ENCODE data around the gene ZC2HC1C.

ZC2HC1C gene

GRCh38 chr14:75069121-75069810 is at the start of gene ZC2HC1C:
Gene ZC2HC1C (plus strand): TSS chr14:75069641. CDS start chr14:75070574, 933 bp downstream.
- peak; percentile 89 for DNase-seq (ENCODE audit: low spot score)

- peak; percentile 49 for DNase-seq (ENCODE audit: low spot score)
Observed at GRCh38 chr14:75022655-75023054, 46.8 kb upstream of the ZC2HC1C start.

- no peak for DNase-seq (ENCODE audit: low spot score)
Observed at GRCh38 chr14:75023108-75023507, 46.3 kb upstream of the ZC2HC1C start.

- DNase-seq (ENCODE audit: low spot score) = no peak
Observed at GRCh38 chr14:75025082-75025481, 44.4 kb upstream of the ZC2HC1C start.

GRCh38 chr14:75025876-75026275 is 43.6 kb upstream of the ZC2HC1C start:
- no peak for DNase-seq (ENCODE audit: low spot score)

GRCh38 chr14:75030147-75030546 is 39.3 kb upstream of the ZC2HC1C start:
- DNase-seq (ENCODE audit: low spot score) = no peak

GRCh38 chr14:75032939-75033338 is 36.5 kb upstream of the ZC2HC1C start:
- DNase-seq (ENCODE audit: low spot score) = no peak

- no peak for DNase-seq (ENCODE audit: low spot score)
Observed at GRCh38 chr14:75040507-75040906, 28.9 kb upstream of the ZC2HC1C start.

- no peak for DNase-seq (ENCODE audit: low spot score)
Observed at GRCh38 chr14:75040959-75041358, 28.5 kb upstream of the ZC2HC1C start.

- DNase-seq (ENCODE audit: low spot score) = peak; percentile 85
Observed at GRCh38 chr14:75041613-75042012, 27.8 kb upstream of the ZC2HC1C start.

GRCh38 chr14:75042035-75042434 is 27.4 kb upstream of the ZC2HC1C start:
- peak; percentile 28 for DNase-seq (ENCODE audit: low spot score)

- no peak for DNase-seq (ENCODE audit: low spot score)
Observed at GRCh38 chr14:75044322-75044721, 25.1 kb upstream of the ZC2HC1C start.

GRCh38 chr14:75044752-75045151 is 24.7 kb upstream of the ZC2HC1C start:
- DNase-seq (ENCODE audit: low spot score) = no peak

GRCh38 chr14:75046275-75046674 is 23.2 kb upstream of the ZC2HC1C start:
- no peak for DNase-seq (ENCODE audit: low spot score)

- no peak for DNase-seq (ENCODE audit: low spot score)
Observed at GRCh38 chr14:75046899-75047298, 22.5 kb upstream of the ZC2HC1C start.

- no peak for DNase-seq (ENCODE audit: low spot score)
Observed at GRCh38 chr14:75047506-75047905, 21.9 kb upstream of the ZC2HC1C start.

GRCh38 chr14:75048101-75048500 is 21.3 kb upstream of the ZC2HC1C start:
- DNase-seq (ENCODE audit: low spot score) = no peak

- DNase-seq (ENCODE audit: low spot score) = no peak
Observed at GRCh38 chr14:75049136-75049535, 20.3 kb upstream of the ZC2HC1C start.

GRCh38 chr14:75049731-75050201 is 19.7 kb upstream of the ZC2HC1C start:
- DNase-seq (ENCODE audit: low spot score) = no peak

- peak; percentile 88 for DNase-seq (ENCODE audit: low spot score)
Observed at GRCh38 chr14:75050852-75051555, 18.4 kb upstream of the ZC2HC1C start, which contains the start of gene MLH3. Gene MLH3 (minus strand): TSS chr14:75051467. CDS start chr14:75049655, 1,812 bp downstream.

GRCh38 chr14:75051556-75051899 is 17.9 kb upstream of the ZC2HC1C start:
- DNase-seq (ENCODE audit: low spot score) = no peak

- no peak for DNase-seq (ENCODE audit: low spot score)
Observed at GRCh38 chr14:75053396-75054291, 15.8 kb upstream of the ZC2HC1C start.
